NCI-H748 treated with DMSO at 0.1 percent for 48 hours (cell line): ENCODE measurements around the gene IL18RAP.

ENCODE experiments used
- DNase-seq: peaks from one replicate; lab custom pipeline; 2025; lab: John Stamatoyannopoulos, UW

Gene IL18RAP

GRCh38 chr2:102421890-102422759, 835 bp upstream of the IL18RAP start:
- no peak for DNase-seq

GRCh38 chr2:102423368-102423767, 408 bp downstream of the IL18RAP start:
- DNase-seq, result no peak

- DNase-seq, result no peak
These were observed 1.8 kb downstream of the IL18RAP start for GRCh38 chr2:102424754-102425153.

- DNase-seq, result no peak
These were observed 2.6 kb downstream of the IL18RAP start for GRCh38 chr2:102425441-102426132.

GRCh38 chr2:102427249-102427648, 4.3 kb downstream of the IL18RAP start:
- no peak for DNase-seq

- no peak for DNase-seq
These were observed 5.6 kb downstream of the IL18RAP start for GRCh38 chr2:102428573-102428972.

GRCh38 chr2:102432386-102432785, 9.4 kb downstream of the IL18RAP start:
- DNase-seq, result no peak

GRCh38 chr2:102433973-102434654, 11.2 kb downstream of the IL18RAP start:
- no peak for DNase-seq

GRCh38 chr2:102434655-102435381, 11.9 kb downstream of the IL18RAP start:
- no peak for DNase-seq

GRCh38 chr2:102435741-102436140, 12.8 kb downstream of the IL18RAP start:
- DNase-seq, result no peak

GRCh38 chr2:102436323-102436722, 13.4 kb downstream of the IL18RAP start:
- no peak for DNase-seq

- DNase-seq, result no peak
These were observed 14.2 kb downstream of the IL18RAP start for GRCh38 chr2:102437122-102437521.

GRCh38 chr2:102438111-102438510, 15.2 kb downstream of the IL18RAP start:
- DNase-seq, result no peak

GRCh38 chr2:102438578-102438977, 15.6 kb downstream of the IL18RAP start:
- no peak for DNase-seq

GRCh38 chr2:102439065-102439695, 16.2 kb downstream of the IL18RAP start:
- DNase-seq, result no peak

GRCh38 chr2:102442967-102443828, 20.2 kb downstream of the IL18RAP start:
- DNase-seq, result no peak

GRCh38 chr2:102444233-102444632, 21.3 kb downstream of the IL18RAP start:
- DNase-seq, result no peak

GRCh38 chr2:102446936-102447335, 24.0 kb downstream of the IL18RAP start:
- DNase-seq, result no peak

- no peak for DNase-seq
These were observed 26.5 kb downstream of the IL18RAP start for GRCh38 chr2:102449370-102449974.

GRCh38 chr2:102451968-102452367, 29.0 kb downstream of the IL18RAP start:
- no peak for DNase-seq
